ENCODE measurements around the gene RERGL. TPM values are rescaled to one million over a fixed set of nuclear protein-coding genes. Genes with fewer than 3 reads are reported as not detected.
"Not testable (repeated sequence)": the region's sequence is repeated elsewhere in the genome, so short reads cannot be mapped to it uniquely, and the experiment has no call there.

Gene RERGL
- polyA plus RNA-seq, 5 donors: 0.25 to 0.76 (median 0.51) TPM

- DNase-seq: not testable (repeated sequence)
These were observed 49.8 kb downstream of the RERGL start for GRCh38 chr12:18040060-18040742.

Other genes with a start within 250 kb of the RERGL start
- 10 to 100 TPM; 13.4 to 26.7 (median 19.6) TPM for gene PIK3C2G, start 171.3 kb upstream of the RERGL start, polyA plus RNA-seq (ENCODE audit: insufficient read depth in 1 of 5, insufficient read length in 5 of 5, low replicate concordance in 1 of 5)

Data from right lung (tissue), 5 donors.